DMS114 treated with DMSO at 0.1 percent for 48 hours (cell line): Measurements from ENCODE around the gene FBXL13.
A peak's percentile ranks its signal among the peaks of the same experiment; 100 is the strongest.
"Not testable (repeated sequence)": the region's sequence is repeated elsewhere in the genome, so short reads cannot be mapped to it uniquely, and the experiment has no call there.

Source experiments
- DNase-seq: peaks from one replicate; lab custom pipeline; 2025; ENCODE audit not compliant: unreplicated experiment; lab: John Stamatoyannopoulos, UW

The FBXL13 gene

GRCh38 chr7:103080923-103081322 lies 6.3 kb upstream of the FBXL13 start:
- no peak for DNase-seq

- DNase-seq = no peak
Measured at GRCh38 chr7:103079836-103080235, 5.2 kb upstream of the FBXL13 start.

- DNase-seq = not testable (repeated sequence)
Measured at GRCh38 chr7:103078226-103078625, 3.6 kb upstream of the FBXL13 start.

GRCh38 chr7:103077318-103077717 lies 2.7 kb upstream of the FBXL13 start:
- no peak for DNase-seq

GRCh38 chr7:103076764-103077163 lies 2.2 kb upstream of the FBXL13 start:
- no peak for DNase-seq

- no peak for DNase-seq
Measured at GRCh38 chr7:103075337-103075918, 832 bp upstream of the FBXL13 start.

- DNase-seq = no peak
Measured at GRCh38 chr7:103073989-103074518, 542 bp downstream of the FBXL13 start.

- no peak for DNase-seq
Measured at GRCh38 chr7:103071000-103071399, 3.6 kb downstream of the FBXL13 start.

- no peak for DNase-seq
Measured at GRCh38 chr7:103068414-103069403, 5.9 kb downstream of the FBXL13 start.

GRCh38 chr7:103065667-103066066 lies 8.9 kb downstream of the FBXL13 start:
- DNase-seq = no peak

- DNase-seq = no peak
Measured at GRCh38 chr7:103063895-103064294, 10.7 kb downstream of the FBXL13 start.

GRCh38 chr7:103059471-103059870 lies 15.1 kb downstream of the FBXL13 start:
- no peak for DNase-seq

- no peak for DNase-seq
Measured at GRCh38 chr7:103058122-103058521, 16.5 kb downstream of the FBXL13 start.

- not testable (repeated sequence) for DNase-seq
Measured at GRCh38 chr7:103056006-103056405, 18.6 kb downstream of the FBXL13 start.

GRCh38 chr7:103051519-103051918 lies 23.1 kb downstream of the FBXL13 start:
- DNase-seq = no peak

GRCh38 chr7:103048833-103049232 lies 25.8 kb downstream of the FBXL13 start:
- peak; percentile 2 for DNase-seq

- DNase-seq = not testable (repeated sequence)
Measured at GRCh38 chr7:103041815-103042214, 32.8 kb downstream of the FBXL13 start.

- DNase-seq = not testable (repeated sequence)
Measured at GRCh38 chr7:103037823-103038739, 36.5 kb downstream of the FBXL13 start.

- DNase-seq = no peak
Measured at GRCh38 chr7:103037476-103037822, 37.1 kb downstream of the FBXL13 start.

- not testable (repeated sequence) for DNase-seq
Measured at GRCh38 chr7:103034318-103034717, 40.3 kb downstream of the FBXL13 start.

GRCh38 chr7:103031781-103032180 lies 42.8 kb downstream of the FBXL13 start:
- no peak for DNase-seq
